ENCODE measurements around the gene ORC6. TPM values are rescaled to one million over a fixed set of nuclear protein-coding genes. Genes with fewer than 3 reads are reported as not detected.

Gene ORC6
- total RNA-seq, 2 experiments from 2014 or later, result 3.7 to 3.8 TPM

- intact Hi-C loops (cut with DNase I, micrococcal nuclease), result no loop called here
- Histone ChIP-seq H3K27ac (ENCODE audit: low read depth in 1 of 2, low read length in 2 of 2) (no peak overlapping the region), H3K36me3 (ENCODE audit: insufficient read depth, low read length) (no peaks in the 10 kb centered on the region), H3K27me3 (ENCODE audit: control insufficient read depth in 1 of 2, insufficient read depth in 2 of 2, low read length in 2 of 2) (no peaks in the 10 kb centered on the region), H3K4me3 (ENCODE audit: low read length) (no peak overlapping the region), H3K4me1 (ENCODE audit: insufficient read depth, low read length) (peaks cover 12% of the 10 kb centered on the region), H3K9me3 (ENCODE audit: control insufficient read depth in 1 of 2, insufficient read depth in 1 of 2, low read length in 2 of 2) (no peaks in the 10 kb centered on the region)
- H3K4me3 Mint-ChIP-seq, result no peak overlapping the region
- peaks cover under 1% of the 10 kb centered on the region for H3K36me3 Mint-ChIP-seq (ENCODE audit: low read depth)
- ChIA-PET CTCF (no interaction called here), POLR2A (interaction anchor here (1.2 kb wide), 1 partner anchor 191 kb away, joined by 3 read pairs; the partner anchor contains the start of gene GPT2)
- no peak for TF ChIP-seq CTCF (IDR thresholded peaks at IDR 0.05)
- DNase-seq (no peak), ATAC-seq (ENCODE audit: poor library complexity) (no peak)
- H3K9me3 Mint-ChIP-seq, result no peaks in the 10 kb centered on the region
- H3K27ac Mint-ChIP-seq, result no peak overlapping the region
- no peaks in the 10 kb centered on the region for H3K4me1 Mint-ChIP-seq (ENCODE audit: low read depth)
- H3K27me3 Mint-ChIP-seq, result no peaks in the 10 kb centered on the region
These were observed 4.1 kb downstream of the ORC6 start for GRCh38 chr16:46693598-46693997.

GRCh38 chr16:46695937-46696336, 6.5 kb downstream of the ORC6 start:
- ATAC-seq (ENCODE audit: poor library complexity) (no peak), DNase-seq (no peak)
- no peak for TF ChIP-seq CTCF (IDR thresholded peaks at IDR 0.05)
- Mint-ChIP-seq H3K4me3 (no peak overlapping the region), H3K9me3 (no peaks in the 10 kb centered on the region), H3K27me3 (no peaks in the 10 kb centered on the region), H3K36me3 (ENCODE audit: low read depth) (no peaks in the 10 kb centered on the region), H3K4me1 (ENCODE audit: low read depth) (no peaks in the 10 kb centered on the region), H3K27ac (no peak overlapping the region)
- H3K4me3 ChIP-seq (ENCODE audit: low read length), result no peak overlapping the region
- POLR2A ChIA-PET, result no interaction called here
- peaks cover under 1% of the 10 kb centered on the region for H3K4me1 ChIP-seq (ENCODE audit: insufficient read depth, low read length)
- intact Hi-C loops (cut with DNase I, micrococcal nuclease), result no loop called here
- CTCF ChIA-PET, result no interaction called here
- H3K9me3 ChIP-seq (ENCODE audit: control insufficient read depth in 1 of 2, insufficient read depth in 1 of 2, low read length in 2 of 2), result no peaks in the 10 kb centered on the region
- no peak overlapping the region for H3K27ac ChIP-seq (ENCODE audit: low read depth in 1 of 2, low read length in 2 of 2)
- H3K27me3 ChIP-seq (ENCODE audit: control insufficient read depth in 1 of 2, insufficient read depth in 2 of 2, low read length in 2 of 2), result no peaks in the 10 kb centered on the region
- no peaks in the 10 kb centered on the region for H3K36me3 ChIP-seq (ENCODE audit: insufficient read depth, low read length)

GRCh38 chr16:46696957-46697356, 7.5 kb downstream of the ORC6 start:
- Mint-ChIP-seq H3K9me3 (no peaks in the 10 kb centered on the region), H3K36me3 (ENCODE audit: low read depth) (no peaks in the 10 kb centered on the region), H3K4me3 (no peak overlapping the region), H3K4me1 (ENCODE audit: low read depth) (no peaks in the 10 kb centered on the region), H3K27me3 (no peaks in the 10 kb centered on the region), H3K27ac (no peak overlapping the region)
- no peaks in the 10 kb centered on the region for H3K36me3 ChIP-seq (ENCODE audit: insufficient read depth, low read length)
- no peak overlapping the region for H3K27ac ChIP-seq (ENCODE audit: low read depth in 1 of 2, low read length in 2 of 2)
- no peaks in the 10 kb centered on the region for H3K27me3 ChIP-seq (ENCODE audit: control insufficient read depth in 1 of 2, insufficient read depth in 2 of 2, low read length in 2 of 2)
- intact Hi-C loops (cut with DNase I, micrococcal nuclease), result no loop called here
- H3K4me3 ChIP-seq (ENCODE audit: low read length), result no peak overlapping the region
- no peaks in the 10 kb centered on the region for H3K9me3 ChIP-seq (ENCODE audit: control insufficient read depth in 1 of 2, insufficient read depth in 1 of 2, low read length in 2 of 2)
- CTCF ChIA-PET, result no interaction called here
- no peaks in the 10 kb centered on the region for H3K4me1 ChIP-seq (ENCODE audit: insufficient read depth, low read length)
- no peak for DNase-seq
- TF ChIP-seq CTCF (IDR thresholded peaks at IDR 0.05), result no peak
- POLR2A ChIA-PET, result no interaction called here
- no peak for ATAC-seq (ENCODE audit: poor library complexity)
